Right atrium auricular region (tissue), 2 donors: ENCODE results near the gene MYCT1. TPM values are rescaled to one million over a fixed set of nuclear protein-coding genes. Genes with fewer than 3 reads are reported as not detected.
"Not testable (repeated sequence)": the region's sequence is repeated elsewhere in the genome, so short reads cannot be mapped to it uniquely, and the experiment has no call there.

Source experiments
- DNase-seq: peaks from one replicate; pipeline ENCODE4 v3.0.0-alpha.2; 2019; ENCODE audit warnings: low spot score
- H3K27ac ChIP-seq, 2 donors: fragments of 200-600 bp; sonication (generic); 1 replicate in 1 of 2; 2 replicates in 1 of 2; pipeline ENCODE4 v1.5.1; 2016 to 2019
- H3K27me3 ChIP-seq, 2 donors: fragments of 200-600 bp; sonication (generic); one replicate each; pipeline versions ENCODE4 v1.5.1 to v1.6.0; 2017 to 2019
- H3K36me3 ChIP-seq: fragments of 200-600 bp; sonication (generic); one replicate; pipeline ENCODE4 v1.5.1; 2016
- H3K4me1 ChIP-seq, 2 donors: fragments of 200-600 bp; sonication (generic); one replicate each; pipeline versions ENCODE4 v1.5.1 to v1.6.0; 2017 to 2019
- H3K4me3 ChIP-seq, 2 donors: fragments of 200-600 bp; sonication (generic); 1 replicate in 1 of 2; 2 replicates in 1 of 2; pipeline ENCODE4 v1.5.1; 2017 to 2019; ENCODE audit warnings: mild to moderate bottlenecking in 1 of 2, moderate library complexity in 1 of 2
- H3K9me3 ChIP-seq, 2 donors: fragments of 200-600 bp; sonication (generic); one replicate each; pipeline ENCODE4 v1.5.1; 2019
- CTCF ChIP-seq, 2 donors: fragments of 200-600 bp; sonication (generic); IDR thresholded peaks; one replicate each; pipeline ENCODE4 v1.5.1; 2019; ENCODE audit warnings: antibody characterized with exemption in 2 of 2
- total RNA-seq, 2 donors: library from RNA; depleted of rRNA; stranded (reverse); fragments of >200 nt; gene quantifications; one replicate each; pipeline ENCODE4 v1.1.0, GENCODE V29; 2016

Gene MYCT1
- total RNA-seq, 2 donors from 2014 or later = 8.1 to 15.0 TPM

- Histone ChIP-seq H3K4me3 (no peak overlapping the region), H3K27ac (no peak overlapping the region), H3K27me3 (no peaks in the 10 kb centered on the region), H3K36me3 (no peaks in the 10 kb centered on the region), H3K9me3 (no peaks in the 10 kb centered on the region), H3K4me1 (no peaks in the 10 kb centered on the region)
- DNase-seq = no peak
- no peak for TF ChIP-seq CTCF (IDR thresholded peaks at IDR 0.05)
These were observed 24.5 kb upstream of the MYCT1 start for GRCh38 chr6:152673236-152673635.

- TF ChIP-seq CTCF (IDR thresholded peaks at IDR 0.05) = no peak
- no peaks in the 10 kb centered on the region for H3K9me3 ChIP-seq
- H3K4me3 ChIP-seq = no peak overlapping the region
These were observed 17.5 kb upstream of the MYCT1 start for GRCh38 chr6:152680151-152680550.

GRCh38 chr6:152680879-152681517, 16.7 kb upstream of the MYCT1 start:
- Histone ChIP-seq H3K36me3 (no peaks in the 10 kb centered on the region), H3K27ac (no peak overlapping the region), H3K4me3 (no peak overlapping the region), H3K4me1 (no peaks in the 10 kb centered on the region), H3K27me3 (no peaks in the 10 kb centered on the region), H3K9me3 (no peaks in the 10 kb centered on the region)
- no peak for TF ChIP-seq CTCF (IDR thresholded peaks at IDR 0.05)
- no peak for DNase-seq

More at GRCh38 chr6:152680151-152680550, 17.5 kb upstream of the MYCT1 start:
- Histone ChIP-seq H3K27me3 (no peaks in the 10 kb centered on the region), H3K27ac (no peak overlapping the region), H3K4me1 (no peaks in the 10 kb centered on the region), H3K36me3 (no peaks in the 10 kb centered on the region)
- no peak for DNase-seq

- no peak overlapping the region for H3K27ac ChIP-seq
- DNase-seq = no peak
- H3K4me3 ChIP-seq = no peak overlapping the region
- H3K27me3 ChIP-seq = no peaks in the 10 kb centered on the region
- H3K9me3 ChIP-seq = no peaks in the 10 kb centered on the region
- no peaks in the 10 kb centered on the region for H3K4me1 ChIP-seq
- no peaks in the 10 kb centered on the region for H3K36me3 ChIP-seq
- TF ChIP-seq CTCF (IDR thresholded peaks at IDR 0.05) = no peak
These were observed 15.6 kb upstream of the MYCT1 start for GRCh38 chr6:152682141-152682540.

- H3K36me3 ChIP-seq, H3K4me3 ChIP-seq, H3K4me1 ChIP-seq, DNase-seq, H3K27me3 ChIP-seq, H3K27ac ChIP-seq, H3K9me3 ChIP-seq: not testable (repeated sequence)
These were observed 14.8 kb upstream of the MYCT1 start for GRCh38 chr6:152682935-152683334.

DNA sequence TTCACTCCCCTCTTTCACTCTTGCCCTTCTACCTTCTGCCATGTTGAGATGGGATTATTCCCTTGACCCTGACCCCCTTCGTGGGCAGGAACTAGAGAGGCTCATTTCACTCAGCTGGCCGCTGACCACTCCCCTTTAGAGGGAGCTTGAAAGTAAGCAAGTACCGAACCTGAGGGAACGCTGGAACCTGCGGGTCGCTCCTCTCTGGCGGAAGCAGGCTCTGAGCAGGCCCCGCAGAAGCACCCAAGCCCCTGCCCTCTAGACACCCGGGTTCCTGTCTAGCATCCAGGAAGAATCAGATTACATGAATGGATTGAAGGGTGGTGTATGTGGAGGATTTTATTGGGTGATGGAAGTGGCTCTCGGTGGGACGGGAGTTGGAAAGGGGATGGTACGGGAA, 11.9 kb upstream of the MYCT1 start:
- H3K27ac ChIP-seq = no peak overlapping the region
- no peaks in the 10 kb centered on the region for H3K4me1 ChIP-seq
- no peak for TF ChIP-seq CTCF (IDR thresholded peaks at IDR 0.05)
- H3K4me3 ChIP-seq = no peak overlapping the region
- H3K27me3 ChIP-seq = no peaks in the 10 kb centered on the region
- H3K36me3 ChIP-seq = no peaks in the 10 kb centered on the region
- DNase-seq = no peak
- H3K9me3 ChIP-seq = no peaks in the 10 kb centered on the region
